Measurements from ENCODE around the gene SMAD3.

DNA sequence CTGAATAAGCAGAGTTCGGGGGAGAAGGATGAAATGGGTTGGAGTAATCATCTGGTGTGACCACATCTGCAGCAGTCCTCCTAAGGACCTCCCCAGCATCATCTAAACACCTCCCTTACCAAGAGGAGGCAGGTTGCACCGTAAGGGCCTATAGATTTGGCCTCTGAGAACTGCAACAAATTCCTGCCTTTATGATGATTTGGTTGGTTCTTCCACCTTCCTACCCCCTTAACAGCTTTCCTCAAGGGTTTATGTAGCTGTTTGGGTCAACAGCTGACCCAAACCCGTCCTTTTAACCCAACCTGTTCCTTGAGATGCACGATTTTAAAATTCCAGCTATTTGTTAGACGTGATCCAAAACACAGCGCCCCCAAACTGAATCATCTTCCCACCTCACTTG, 130.8 kb downstream of the SMAD3 start:
- TF ChIP-seq POLR2A (IDR thresholded peaks at IDR 0.05; ENCODE audit: low read length), result no peak
- TF ChIP-seq GATA1 (IDR thresholded peaks at IDR 0.05; ENCODE audit: low read depth, low read length), result no peak

Data from erythroblast (primary cell).